Kidney epithelial cell (primary cell): ENCODE results near the gene KRTAP12-2. TPM values are rescaled to one million over a fixed set of nuclear protein-coding genes. Genes with fewer than 3 reads are reported as not detected.
"Not testable (repeated sequence)": the region's sequence is repeated elsewhere in the genome, so short reads cannot be mapped to it uniquely, and the experiment has no call there.

ENCODE experiments used
- DNase-seq: peaks from one replicate; pipeline ENCODE4 v3.0.0-alpha.2; 2010; ENCODE audit warnings: low read depth
- H3K27me3 ChIP-seq: 2 replicates; pipeline ENCODE4 v1.6.0; 2011; ENCODE audit warnings: low read length; ENCODE audit not compliant: control insufficient read depth, insufficient read depth
- H3K36me3 ChIP-seq: 2 replicates; pipeline ENCODE4 v1.5.1; 2011; ENCODE audit warnings: low read length; ENCODE audit not compliant: control insufficient read depth, insufficient read depth
- H3K4me3 ChIP-seq: 2 replicates; pipeline ENCODE4 v1.5.1; 2011; ENCODE audit warnings: low read depth, mild to moderate bottlenecking, control low read depth, low read length
- total RNA-seq: library from RNA; depleted of rRNA; stranded (reverse); fragments of >200 nt; gene quantifications from 2 replicates; pipeline ENCODE4 v1.2.3, GENCODE V29; 2015
- TF ChIP-seq, protein P1 (sequence below): IDR thresholded peaks from 2 replicates; pipeline ENCODE4 v1.5.1; 2011; ENCODE audit warnings: mild to moderate bottlenecking, moderate library complexity, low read length, control low read depth, inconsistent platforms; ENCODE audit not compliant: insufficient read depth, poor library complexity, severe bottlenecking

Gene KRTAP12-2
- total RNA-seq, 1 donor from 2014 or later, result not detected

DNA sequence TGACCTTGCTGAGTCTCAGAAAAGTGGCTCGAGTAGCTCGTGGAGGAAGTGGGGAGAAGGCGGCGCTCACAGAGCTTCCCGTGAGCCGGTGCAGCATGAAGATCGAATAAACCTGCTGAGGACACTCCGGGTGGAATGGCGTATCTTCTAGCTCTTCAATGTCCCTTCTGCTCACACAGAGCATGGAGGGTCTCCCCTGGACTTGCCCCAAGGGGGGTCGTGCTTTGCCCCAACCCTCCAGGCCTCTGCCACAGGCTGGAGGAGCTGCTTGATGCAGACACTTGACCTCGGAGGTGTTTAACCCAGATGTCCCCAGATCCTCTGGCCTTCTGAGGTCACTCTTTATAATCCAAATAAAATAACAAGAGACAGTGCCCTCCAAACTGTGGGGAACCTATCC is 28.0 kb upstream of the KRTAP12-2 start:
- no peak overlapping the region for H3K4me3 ChIP-seq
- peaks cover 19% of the 10 kb centered on the region for H3K27me3 ChIP-seq
- no peak for DNase-seq
- no peaks in the 10 kb centered on the region for H3K36me3 ChIP-seq
- TF ChIP-seq, protein P1, sequence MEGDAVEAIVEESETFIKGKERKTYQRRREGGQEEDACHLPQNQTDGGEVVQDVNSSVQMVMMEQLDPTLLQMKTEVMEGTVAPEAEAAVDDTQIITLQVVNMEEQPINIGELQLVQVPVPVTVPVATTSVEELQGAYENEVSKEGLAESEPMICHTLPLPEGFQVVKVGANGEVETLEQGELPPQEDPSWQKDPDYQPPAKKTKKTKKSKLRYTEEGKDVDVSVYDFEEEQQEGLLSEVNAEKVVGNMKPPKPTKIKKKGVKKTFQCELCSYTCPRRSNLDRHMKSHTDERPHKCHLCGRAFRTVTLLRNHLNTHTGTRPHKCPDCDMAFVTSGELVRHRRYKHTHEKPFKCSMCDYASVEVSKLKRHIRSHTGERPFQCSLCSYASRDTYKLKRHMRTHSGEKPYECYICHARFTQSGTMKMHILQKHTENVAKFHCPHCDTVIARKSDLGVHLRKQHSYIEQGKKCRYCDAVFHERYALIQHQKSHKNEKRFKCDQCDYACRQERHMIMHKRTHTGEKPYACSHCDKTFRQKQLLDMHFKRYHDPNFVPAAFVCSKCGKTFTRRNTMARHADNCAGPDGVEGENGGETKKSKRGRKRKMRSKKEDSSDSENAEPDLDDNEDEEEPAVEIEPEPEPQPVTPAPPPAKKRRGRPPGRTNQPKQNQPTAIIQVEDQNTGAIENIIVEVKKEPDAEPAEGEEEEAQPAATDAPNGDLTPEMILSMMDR, result no peak

DNA sequence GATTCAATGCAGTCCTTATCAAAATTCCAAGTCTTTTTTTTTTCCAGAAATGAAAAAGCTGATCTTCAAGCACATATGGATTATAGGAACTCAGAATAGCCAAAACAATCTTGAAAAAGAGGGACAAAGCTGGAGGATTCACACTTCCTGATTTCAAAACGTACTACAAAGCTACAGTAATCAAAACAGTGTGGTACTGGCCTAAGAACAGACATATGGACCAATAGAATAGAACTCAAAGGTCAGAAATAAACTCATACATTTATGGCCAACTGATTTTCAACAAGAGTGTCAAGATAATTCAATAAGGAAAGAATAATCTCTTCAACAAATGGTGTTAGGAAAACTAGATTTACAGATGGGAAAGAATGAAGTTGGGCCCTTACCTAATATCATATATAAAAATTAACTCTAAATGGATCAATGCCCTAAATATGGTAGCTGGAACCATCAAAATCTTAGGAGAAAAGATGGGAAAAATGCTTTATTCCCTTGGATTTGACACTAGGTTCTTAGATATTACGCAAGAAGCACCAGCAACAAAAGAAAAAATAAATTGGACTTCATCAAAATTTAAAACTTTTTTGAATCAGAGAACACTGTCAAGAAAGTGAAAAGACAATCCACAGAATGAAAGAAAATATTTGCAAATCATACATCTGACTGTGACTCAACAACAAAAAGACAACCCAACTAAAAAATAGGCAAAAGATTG is 26.2 kb upstream of the KRTAP12-2 start:
- Histone ChIP-seq H3K27me3 (peaks cover 8% of the 10 kb centered on the region), H3K4me3 (no peak overlapping the region), H3K36me3 (no peaks in the 10 kb centered on the region)
- DNase-seq, result no peak
- TF ChIP-seq, protein P1, result no peak

DNA sequence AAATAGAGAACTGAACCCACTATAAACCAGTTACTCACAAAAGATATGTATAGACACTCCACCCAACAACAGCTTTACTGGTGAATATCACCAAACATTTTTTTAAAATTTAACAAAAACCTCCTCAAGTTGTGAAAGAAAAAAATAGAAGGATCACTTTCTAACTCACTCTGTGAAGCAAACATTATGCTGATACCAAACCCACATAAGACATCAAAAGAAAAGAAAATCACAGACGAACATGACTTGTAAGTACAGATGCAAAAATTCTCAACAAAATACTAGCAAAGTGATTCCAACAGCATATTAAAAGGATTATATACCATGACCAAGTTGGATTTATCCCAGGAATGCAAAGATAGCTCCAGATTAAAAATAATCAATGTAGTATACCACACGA is 25.0 kb upstream of the KRTAP12-2 start:
- H3K27me3 ChIP-seq, result peaks cover 6% of the 10 kb centered on the region
- no peak overlapping the region for H3K4me3 ChIP-seq
- TF ChIP-seq, protein P1, result no peak
- no peak for DNase-seq
- no peaks in the 10 kb centered on the region for H3K36me3 ChIP-seq

DNA sequence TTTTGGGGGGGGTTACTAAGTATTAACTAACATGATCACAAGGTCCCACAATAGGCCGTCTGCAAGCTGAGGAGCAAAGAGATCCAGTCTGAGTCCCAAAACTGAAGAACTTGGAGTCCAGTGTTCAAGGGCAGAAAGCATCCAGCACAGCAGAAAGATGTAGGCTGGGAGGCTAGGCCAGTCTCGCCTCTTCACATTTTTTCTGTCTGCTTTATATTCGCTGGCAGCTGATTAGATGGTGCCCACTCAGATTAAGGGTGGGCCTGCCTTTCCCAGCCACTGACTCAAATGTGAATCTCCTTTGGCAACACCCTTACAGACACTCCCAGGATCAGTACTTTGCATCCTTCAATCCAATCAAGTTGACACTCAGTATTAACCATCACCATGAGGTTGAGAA is 23.0 kb upstream of the KRTAP12-2 start:
- not testable (repeated sequence) for H3K36me3 ChIP-seq, DNase-seq, H3K27me3 ChIP-seq, H3K4me3 ChIP-seq

DNA sequence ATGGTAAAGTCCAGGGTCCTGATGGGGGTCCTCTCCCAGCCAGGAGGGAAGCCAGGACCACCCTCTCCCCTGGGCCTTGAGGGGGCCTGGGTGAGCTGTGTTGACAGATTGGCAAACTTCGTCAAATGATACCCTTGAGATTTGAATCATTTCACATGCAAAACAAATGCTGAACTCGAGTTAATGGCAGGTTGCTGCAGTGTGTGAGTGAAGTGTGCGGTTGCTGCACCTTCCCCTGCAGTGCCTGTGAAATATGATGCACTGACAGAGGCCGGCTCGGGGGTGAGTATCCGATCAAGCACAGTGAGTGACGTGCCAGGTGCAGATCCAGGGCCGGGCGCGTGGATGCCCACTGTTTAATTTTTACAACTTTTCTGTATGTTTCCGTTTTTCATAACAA is 20.9 kb upstream of the KRTAP12-2 start:
- no peak for DNase-seq
- no peaks in the 10 kb centered on the region for H3K36me3 ChIP-seq
- peaks cover 6% of the 10 kb centered on the region for H3K27me3 ChIP-seq
- H3K4me3 ChIP-seq, result no peak overlapping the region
- TF ChIP-seq, protein P1, result no peak

DNA sequence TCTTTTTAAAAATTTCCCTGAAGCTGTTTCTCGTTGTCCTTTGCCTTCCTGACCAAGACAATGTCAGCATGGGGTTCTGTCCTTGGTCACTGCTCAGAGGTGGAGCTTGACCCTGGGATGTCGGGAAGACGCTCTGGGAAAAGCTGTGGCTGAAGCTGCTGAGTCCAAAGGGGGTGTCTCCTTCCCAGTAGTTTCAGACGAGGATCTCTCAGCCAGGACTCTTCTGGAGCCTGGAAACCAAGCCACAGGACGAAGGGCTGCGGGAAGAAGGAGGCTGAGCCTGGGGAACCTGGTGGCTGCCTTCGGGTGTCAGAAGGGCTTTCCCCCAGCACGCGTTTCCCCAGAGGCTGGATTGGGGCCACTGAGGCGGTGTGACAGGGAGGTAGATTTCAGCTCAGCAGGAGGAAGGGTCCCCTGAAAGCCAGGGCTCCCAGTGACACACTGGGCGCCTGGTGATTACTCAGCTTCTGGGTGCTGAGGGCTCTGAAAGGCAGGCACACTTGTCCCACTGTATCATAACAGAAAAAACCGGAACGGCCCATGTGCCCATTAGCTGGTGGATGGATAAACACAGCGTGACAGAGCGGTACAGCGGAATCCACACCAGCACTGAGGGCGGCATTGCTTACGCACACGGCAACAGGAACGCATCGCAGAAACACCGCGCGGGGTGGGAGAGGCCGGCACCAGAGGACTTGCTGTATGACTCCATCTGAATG is 20.3 kb upstream of the KRTAP12-2 start:
- Histone ChIP-seq H3K36me3 (no peaks in the 10 kb centered on the region), H3K4me3 (no peak overlapping the region), H3K27me3 (peaks cover 7% of the 10 kb centered on the region)
- DNase-seq, result no peak
- TF ChIP-seq, protein P1, result no peak
